ENCODE results near the gene VPS11.

The VPS11 gene

DNA sequence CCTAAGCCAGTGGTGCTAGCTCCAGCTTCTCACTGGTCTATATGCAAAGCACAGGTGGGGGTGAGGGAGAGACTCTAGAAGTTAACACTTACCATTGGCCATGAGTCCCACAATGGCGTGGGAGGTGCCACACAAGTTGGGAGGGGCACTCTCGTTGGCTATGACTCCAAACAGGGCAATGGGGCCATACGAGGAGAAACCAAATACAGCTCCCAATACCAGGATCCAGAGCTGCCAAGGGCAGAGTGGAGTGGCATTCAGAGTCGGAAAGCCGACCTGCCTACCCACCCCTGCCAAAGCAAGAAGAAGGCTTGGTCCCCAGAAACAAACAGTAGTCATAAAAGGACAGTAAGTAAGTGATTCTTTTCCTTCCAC is 42.5 kb upstream of the VPS11 start:
- no peak overlapping the region for H3K4me3 ChIP-seq (ENCODE audit: low read depth, low read length)
- TF ChIP-seq, protein P1, sequence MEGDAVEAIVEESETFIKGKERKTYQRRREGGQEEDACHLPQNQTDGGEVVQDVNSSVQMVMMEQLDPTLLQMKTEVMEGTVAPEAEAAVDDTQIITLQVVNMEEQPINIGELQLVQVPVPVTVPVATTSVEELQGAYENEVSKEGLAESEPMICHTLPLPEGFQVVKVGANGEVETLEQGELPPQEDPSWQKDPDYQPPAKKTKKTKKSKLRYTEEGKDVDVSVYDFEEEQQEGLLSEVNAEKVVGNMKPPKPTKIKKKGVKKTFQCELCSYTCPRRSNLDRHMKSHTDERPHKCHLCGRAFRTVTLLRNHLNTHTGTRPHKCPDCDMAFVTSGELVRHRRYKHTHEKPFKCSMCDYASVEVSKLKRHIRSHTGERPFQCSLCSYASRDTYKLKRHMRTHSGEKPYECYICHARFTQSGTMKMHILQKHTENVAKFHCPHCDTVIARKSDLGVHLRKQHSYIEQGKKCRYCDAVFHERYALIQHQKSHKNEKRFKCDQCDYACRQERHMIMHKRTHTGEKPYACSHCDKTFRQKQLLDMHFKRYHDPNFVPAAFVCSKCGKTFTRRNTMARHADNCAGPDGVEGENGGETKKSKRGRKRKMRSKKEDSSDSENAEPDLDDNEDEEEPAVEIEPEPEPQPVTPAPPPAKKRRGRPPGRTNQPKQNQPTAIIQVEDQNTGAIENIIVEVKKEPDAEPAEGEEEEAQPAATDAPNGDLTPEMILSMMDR (IDR thresholded peaks at IDR 0.05; ENCODE audit: borderline replicate concordance, insufficient read depth, low read depth, low read length) = no peak

DNA sequence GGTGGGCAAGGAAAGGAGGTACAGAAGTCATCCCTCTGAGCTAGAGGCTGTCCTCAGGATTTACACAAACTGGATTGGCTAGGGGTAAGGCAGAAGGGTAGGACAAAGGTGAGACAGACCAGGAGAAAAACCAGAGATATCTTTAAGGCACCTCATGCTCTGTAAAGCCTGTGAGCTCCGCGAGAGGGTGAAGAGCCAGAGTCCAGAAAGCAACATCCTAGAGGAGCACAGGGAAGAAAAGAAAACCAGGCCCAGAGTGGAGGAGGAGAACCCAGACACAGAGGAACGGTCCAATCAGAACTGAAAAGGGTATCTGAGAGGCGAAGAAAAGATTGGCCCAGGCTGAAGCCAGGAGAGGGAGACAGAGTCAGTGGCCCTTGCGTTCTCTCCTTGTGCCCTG is 42.1 kb upstream of the VPS11 start:
- no peak overlapping the region for H3K4me3 ChIP-seq (ENCODE audit: low read depth, low read length)
- TF ChIP-seq, protein P1 (IDR thresholded peaks at IDR 0.05; ENCODE audit: borderline replicate concordance, insufficient read depth, low read depth, low read length) = no peak

DNA sequence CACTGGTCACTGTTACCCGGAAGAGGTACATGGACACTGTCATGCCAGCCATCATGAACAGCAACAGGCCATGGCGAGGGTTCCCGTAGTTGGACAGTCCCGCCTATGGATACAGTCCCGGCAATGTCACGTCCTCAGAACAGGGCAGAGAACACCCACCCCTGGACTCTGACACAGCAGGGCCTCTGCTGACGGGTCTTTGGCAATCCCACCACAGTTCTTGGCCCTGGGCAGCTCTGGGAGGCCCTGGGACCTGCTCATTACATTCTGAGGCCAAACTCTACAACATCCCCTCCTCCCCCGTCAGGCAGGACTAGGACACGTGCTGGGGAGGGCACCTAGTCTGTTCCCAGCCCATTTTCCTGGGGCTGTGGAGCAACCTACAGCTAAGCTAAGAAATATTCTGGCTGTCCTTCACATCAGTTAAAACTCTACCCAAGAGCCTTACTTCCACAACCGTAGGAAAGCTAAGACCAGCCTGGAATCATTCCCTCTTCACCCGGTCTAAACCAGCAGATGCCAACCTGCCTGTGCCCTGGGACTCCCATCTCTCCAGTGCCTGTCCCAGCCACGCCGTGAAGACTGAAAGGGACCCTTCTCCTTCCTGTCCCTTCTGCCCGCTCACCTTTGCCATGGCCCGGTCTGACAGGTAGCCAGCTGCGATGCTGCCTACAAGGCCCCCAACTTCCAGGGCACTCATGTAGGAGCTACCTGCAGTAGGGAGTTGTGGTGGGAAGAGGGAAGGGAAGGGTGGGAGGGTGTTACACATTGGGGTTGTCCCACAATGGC is 41.4 kb upstream of the VPS11 start:
- H3K4me3 ChIP-seq (ENCODE audit: low read depth, low read length) = no peak overlapping the region
- TF ChIP-seq, protein P1 (IDR thresholded peaks at IDR 0.05; ENCODE audit: borderline replicate concordance, insufficient read depth, low read depth, low read length) = no peak

DNA sequence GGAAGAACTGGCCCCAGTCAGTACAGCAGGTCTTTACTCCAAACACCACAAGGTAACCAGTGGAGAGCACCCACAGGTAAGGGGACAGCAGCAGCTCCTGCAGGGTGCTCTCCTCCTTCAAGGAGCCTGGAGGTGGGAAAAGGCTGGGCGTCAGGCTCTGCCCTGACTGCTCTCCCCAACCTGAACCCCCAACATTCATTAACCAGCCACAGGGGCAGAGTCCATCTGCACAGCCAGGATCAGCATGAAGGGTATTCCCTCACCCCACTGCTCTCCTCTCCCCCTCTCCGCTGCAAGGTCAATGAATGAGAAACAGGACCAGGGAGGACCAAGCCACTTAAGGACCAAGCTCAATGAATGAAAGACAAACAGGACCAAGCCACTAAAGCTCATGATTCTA is 40.6 kb upstream of the VPS11 start:
- H3K4me3 ChIP-seq (ENCODE audit: low read depth, low read length) = no peak overlapping the region
- TF ChIP-seq, protein P1 (IDR thresholded peaks at IDR 0.05; ENCODE audit: borderline replicate concordance, insufficient read depth, low read depth, low read length) = no peak

DNA sequence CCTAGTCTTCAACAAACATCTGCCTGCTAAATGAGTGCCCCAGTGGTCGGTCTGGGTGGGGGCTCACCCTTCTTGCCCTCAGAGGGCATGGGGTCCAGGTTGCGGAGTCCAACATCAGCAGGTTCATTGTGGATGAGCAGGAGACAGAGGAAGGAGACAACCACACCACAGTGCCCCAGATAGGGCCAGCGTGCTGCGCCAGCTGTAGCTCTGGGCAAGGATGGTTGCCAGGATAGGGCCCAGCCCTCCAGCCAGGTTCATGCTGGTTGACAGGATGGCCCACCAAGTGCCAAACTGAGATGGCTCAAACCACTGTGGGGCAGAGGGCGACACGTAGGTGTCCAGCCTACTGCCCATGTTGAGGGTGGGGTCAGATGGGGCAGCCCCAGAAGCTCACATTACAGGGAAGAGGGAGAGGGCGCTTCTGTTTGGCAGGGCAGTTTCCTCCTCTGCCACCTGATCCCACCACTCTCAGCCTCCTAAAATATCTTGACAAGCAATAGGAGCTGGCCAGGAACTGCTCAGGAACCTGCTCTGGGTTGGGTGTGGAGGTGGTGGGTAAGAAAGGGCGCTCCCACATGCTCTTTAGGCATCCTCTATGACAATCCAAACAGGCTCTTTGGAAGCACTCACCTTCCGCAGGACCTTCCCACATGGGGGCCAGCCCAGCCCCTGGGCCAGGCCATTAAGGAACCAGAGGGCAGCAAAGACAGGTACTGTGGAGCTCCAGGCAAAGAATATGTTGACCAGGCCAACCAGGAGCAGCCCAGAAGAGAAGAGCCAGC is 39.9 kb upstream of the VPS11 start:
- no peak overlapping the region for H3K4me3 ChIP-seq (ENCODE audit: low read depth, low read length)
- TF ChIP-seq, protein P1 (IDR thresholded peaks at IDR 0.05; ENCODE audit: borderline replicate concordance, insufficient read depth, low read depth, low read length) = no peak

DNA sequence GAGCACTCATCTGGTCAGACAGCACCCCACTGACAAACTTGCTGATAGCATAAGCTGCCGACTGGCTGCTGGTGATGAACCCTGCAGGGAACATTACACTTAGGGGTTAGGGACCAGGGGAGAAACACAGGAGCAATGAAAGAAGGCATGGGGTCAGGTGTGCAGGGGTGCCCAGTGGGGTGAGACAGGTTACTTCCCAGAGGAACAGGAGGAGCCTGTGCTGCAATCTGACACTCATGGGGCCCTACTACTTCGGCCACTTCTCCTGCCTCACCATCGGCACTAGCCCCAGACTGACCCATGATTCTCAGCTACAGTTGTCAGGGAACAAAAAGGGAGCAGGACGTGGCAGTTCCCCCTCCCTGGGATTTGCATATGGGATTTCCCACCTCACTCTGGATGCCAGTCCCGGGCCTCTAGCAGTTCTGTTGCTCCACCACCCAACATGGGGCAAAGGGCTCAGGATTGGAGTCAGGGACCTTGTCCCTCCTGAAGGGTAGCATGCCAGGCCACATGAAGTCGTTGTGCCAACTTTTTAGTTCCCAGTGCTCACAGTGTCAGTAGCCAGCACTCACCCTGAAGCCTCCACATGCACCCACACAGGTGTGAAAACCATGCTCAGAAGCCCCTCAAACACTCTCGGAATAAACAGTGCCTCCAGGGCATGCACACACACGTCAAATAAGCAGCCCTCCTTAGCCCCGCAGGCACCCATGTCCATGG is 39.1 kb upstream of the VPS11 start:
- TF ChIP-seq, protein P1 (IDR thresholded peaks at IDR 0.05; ENCODE audit: borderline replicate concordance, insufficient read depth, low read depth, low read length) = no peak
- H3K4me3 ChIP-seq (ENCODE audit: low read depth, low read length) = no peak overlapping the region

Data from GM12875 (cell line).